Astrocyte of the spinal cord (primary cell): ENCODE data around the gene OR56A5.

ENCODE experiments used
- DNase-seq: peaks from one replicate; pipeline ENCODE4 v3.0.0; 2011; ENCODE audit warnings: low read depth, low spot score
- H3K4me3 ChIP-seq: 2 replicates; pipeline ENCODE4 v1.5.1; 2011; ENCODE audit warnings: low read depth, mild to moderate bottlenecking, low read length, moderate library complexity
- in situ Hi-C: cut with HindIII; loops from 2 replicates; pipeline ENCODE4 v1.10.0; 2017; ENCODE audit warnings: low sequenced_read_pairs
- TF ChIP-seq, protein P1 (sequence below): IDR thresholded peaks from 2 replicates; pipeline ENCODE4 v1.5.1; 2012; ENCODE audit warnings: low read depth, mild to moderate bottlenecking, low read length, inconsistent platforms

Gene OR56A5

GRCh38 chr11:5994791-5995190 is 26.5 kb upstream of the OR56A5 start:
- no peak overlapping the region for H3K4me3 ChIP-seq
- TF ChIP-seq, protein P1, sequence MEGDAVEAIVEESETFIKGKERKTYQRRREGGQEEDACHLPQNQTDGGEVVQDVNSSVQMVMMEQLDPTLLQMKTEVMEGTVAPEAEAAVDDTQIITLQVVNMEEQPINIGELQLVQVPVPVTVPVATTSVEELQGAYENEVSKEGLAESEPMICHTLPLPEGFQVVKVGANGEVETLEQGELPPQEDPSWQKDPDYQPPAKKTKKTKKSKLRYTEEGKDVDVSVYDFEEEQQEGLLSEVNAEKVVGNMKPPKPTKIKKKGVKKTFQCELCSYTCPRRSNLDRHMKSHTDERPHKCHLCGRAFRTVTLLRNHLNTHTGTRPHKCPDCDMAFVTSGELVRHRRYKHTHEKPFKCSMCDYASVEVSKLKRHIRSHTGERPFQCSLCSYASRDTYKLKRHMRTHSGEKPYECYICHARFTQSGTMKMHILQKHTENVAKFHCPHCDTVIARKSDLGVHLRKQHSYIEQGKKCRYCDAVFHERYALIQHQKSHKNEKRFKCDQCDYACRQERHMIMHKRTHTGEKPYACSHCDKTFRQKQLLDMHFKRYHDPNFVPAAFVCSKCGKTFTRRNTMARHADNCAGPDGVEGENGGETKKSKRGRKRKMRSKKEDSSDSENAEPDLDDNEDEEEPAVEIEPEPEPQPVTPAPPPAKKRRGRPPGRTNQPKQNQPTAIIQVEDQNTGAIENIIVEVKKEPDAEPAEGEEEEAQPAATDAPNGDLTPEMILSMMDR: no peak
- DNase-seq: no peak
- in situ Hi-C loops: no loop called here

GRCh38 chr11:5992604-5993251 is 24.4 kb upstream of the OR56A5 start:
- H3K4me3 ChIP-seq: no peak overlapping the region
- no peak for DNase-seq
- TF ChIP-seq, protein P1: peak; percentile 16
- in situ Hi-C loops: no loop called here

GRCh38 chr11:5992150-5992549 is 23.9 kb upstream of the OR56A5 start:
- in situ Hi-C loops: no loop called here
- DNase-seq: no peak
- H3K4me3 ChIP-seq: no peak overlapping the region
- TF ChIP-seq, protein P1: no peak

DNA sequence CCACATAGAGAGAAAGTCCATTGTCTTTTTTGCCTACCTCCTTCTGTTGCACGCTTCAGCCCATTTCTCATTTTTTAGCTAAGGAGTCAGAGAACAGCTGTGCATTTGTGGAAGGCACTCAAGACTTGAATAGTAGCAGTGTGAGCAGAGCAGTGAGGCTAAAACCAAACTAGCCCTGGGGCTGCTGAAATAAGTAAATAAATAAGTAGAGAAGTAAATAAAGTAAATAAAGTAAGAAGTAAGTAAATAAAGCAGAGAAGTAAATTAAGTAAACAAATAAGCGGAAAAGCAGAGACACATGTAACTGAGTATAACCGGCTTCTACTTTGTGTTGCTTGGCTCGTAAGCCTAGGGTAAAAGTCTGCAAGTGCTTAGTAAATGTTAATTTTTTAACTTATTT is 20.9 kb upstream of the OR56A5 start:
- in situ Hi-C loops: no loop called here
- H3K4me3 ChIP-seq: no peak overlapping the region
- TF ChIP-seq, protein P1: no peak
- no peak for DNase-seq

DNA sequence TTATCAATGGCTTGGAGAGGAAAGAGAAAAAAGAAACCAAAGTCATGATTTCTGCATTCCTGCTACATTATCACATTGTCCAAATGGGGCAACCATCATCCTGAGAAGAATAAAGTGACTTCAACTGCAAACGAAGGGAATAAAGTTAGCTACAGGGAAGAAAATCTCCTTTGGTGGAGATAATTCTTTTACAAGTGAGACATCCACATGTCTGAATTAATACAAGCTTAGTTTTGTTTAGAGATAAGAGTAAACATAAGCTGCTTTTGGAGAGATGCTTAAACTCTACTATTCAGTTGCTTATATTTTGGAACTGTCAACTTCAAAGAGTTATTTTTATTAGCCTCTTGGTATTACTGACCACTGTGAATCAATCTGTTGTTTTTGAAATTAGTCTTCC is 18.6 kb upstream of the OR56A5 start, which contains the start of gene OR52L1:
Gene OR52L1, minus strand, starts transcription at position 101 of the 400 bp plus-strand sequence. Its CDS starts 55 bp downstream, at position 46.
- H3K4me3 ChIP-seq: no peak within 1 kb of the TSS
- in situ Hi-C loops: no loop called here
- DNase-seq: no peak
- TF ChIP-seq, protein P1: no peak

GRCh38 chr11:5983443-5983842 is 15.1 kb upstream of the OR56A5 start:
- in situ Hi-C loops: no loop called here
- H3K4me3 ChIP-seq: no peak overlapping the region
- TF ChIP-seq, protein P1: no peak
- DNase-seq: no peak
